ENCODE results near the gene RGS6.

DNA sequence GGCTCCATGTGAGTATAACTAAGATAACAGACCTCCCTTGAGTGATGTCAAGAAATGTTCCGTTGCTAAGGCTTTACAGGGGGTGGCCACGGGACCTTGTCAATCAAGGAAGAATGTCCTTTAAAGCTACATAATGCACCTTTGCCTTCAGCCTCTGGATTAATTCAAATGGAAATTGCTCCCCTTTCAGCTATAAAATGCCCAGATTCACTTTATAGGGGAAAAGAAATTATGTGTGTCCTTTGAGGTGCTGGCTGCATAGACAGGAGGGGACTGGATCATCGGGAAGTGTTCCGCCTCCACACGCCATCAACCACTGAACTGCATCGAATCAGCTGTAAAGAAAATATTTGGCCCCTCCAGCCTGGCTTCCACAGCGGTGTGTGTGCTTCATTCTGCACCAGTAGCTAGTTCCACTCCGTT is 546.3 kb downstream of the RGS6 start:
- no peak for TF ChIP-seq CTCF (IDR thresholded peaks at IDR 0.05)
- no peak for TF ChIP-seq POLR2A (IDR thresholded peaks at IDR 0.05)
